Astrocyte (in vitro differentiated cells and primary cell): ENCODE measurements around the gene ADAM33. TPM values are rescaled to one million over a fixed set of nuclear protein-coding genes. Genes with fewer than 3 reads are reported as not detected.

Experiments
- DNase-seq: peaks from one replicate; pipeline ENCODE4 v3.0.0-alpha.2; 2010; ENCODE audit warnings: low read depth
- FAIRE-seq: peaks from 2 replicates; lab custom pipeline; 2011; peaks lifted over from hg19 to GRCh38; lab: Jason Lieb, UNC
- H2AFZ ChIP-seq: 2 replicates; pipeline ENCODE4 v1.6.0; 2012; ENCODE audit warnings: low read depth, low read length, inconsistent platforms
- H3K27ac ChIP-seq: 2 replicates; pipeline ENCODE4 v1.5.1; 2011; ENCODE audit warnings: low read depth, low read length, inconsistent platforms
- H3K27me3 ChIP-seq: 2 replicates; pipeline ENCODE4 v1.6.0; 2011; ENCODE audit warnings: low read length, inconsistent platforms; ENCODE audit not compliant: insufficient read depth
- H3K36me3 ChIP-seq: 2 replicates; pipeline ENCODE4 v1.5.1; 2011; ENCODE audit warnings: low read length, inconsistent platforms; ENCODE audit not compliant: insufficient read depth
- H3K4me1 ChIP-seq: 2 replicates; pipeline ENCODE4 v1.5.1; 2011; ENCODE audit warnings: low read length, inconsistent platforms; ENCODE audit not compliant: insufficient read depth
- H3K4me2 ChIP-seq: 2 replicates; pipeline ENCODE4 v1.6.0; 2012; ENCODE audit warnings: low read length, inconsistent platforms
- H3K4me3 ChIP-seq: 2 replicates; pipeline ENCODE4 v1.5.1; 2011; ENCODE audit warnings: low read depth, mild to moderate bottlenecking, low read length, inconsistent platforms; ENCODE audit not compliant: insufficient read depth
- H3K79me2 ChIP-seq: 2 replicates; pipeline ENCODE4 v1.6.0; 2012; ENCODE audit warnings: mild to moderate bottlenecking, low read length, inconsistent platforms; ENCODE audit not compliant: insufficient read depth
- H3K9ac ChIP-seq: 2 replicates; pipeline ENCODE4 v1.6.0; 2012; ENCODE audit warnings: mild to moderate bottlenecking, low read length, inconsistent platforms
- H3K9me3 ChIP-seq: 2 replicates; pipeline ENCODE4 v1.5.1; 2012; ENCODE audit warnings: low read depth, mild to moderate bottlenecking, low read length, inconsistent platforms; ENCODE audit not compliant: insufficient read depth
- H4K20me1 ChIP-seq: 2 replicates; pipeline ENCODE4 v1.6.0; 2012; ENCODE audit warnings: low read length, inconsistent platforms; ENCODE audit not compliant: insufficient read depth
- H3K27ac Mint-ChIP-seq: one replicate; pipeline ENCODE4 v1.8.0; 2021; ENCODE audit warnings: mild to moderate bottlenecking, mixed read lengths; ENCODE audit not compliant: unreplicated experiment
- H3K27me3 Mint-ChIP-seq: one replicate; pipeline ENCODE4 v1.8.0; 2021; ENCODE audit warnings: low read depth, mixed read lengths; ENCODE audit not compliant: unreplicated experiment
- H3K36me3 Mint-ChIP-seq: one replicate; pipeline ENCODE4 v1.8.0; 2021; ENCODE audit warnings: low read depth, mixed read lengths; ENCODE audit not compliant: unreplicated experiment
- H3K4me1 Mint-ChIP-seq: one replicate; pipeline ENCODE4 v1.8.0; 2021; ENCODE audit warnings: low read depth, mixed read lengths; ENCODE audit not compliant: unreplicated experiment
- H3K4me3 Mint-ChIP-seq: one replicate; pipeline ENCODE4 v1.8.0; 2021; ENCODE audit warnings: mild to moderate bottlenecking, moderate library complexity, mixed read lengths; ENCODE audit not compliant: unreplicated experiment
- H3K9me3 Mint-ChIP-seq: one replicate; pipeline ENCODE4 v1.8.0; 2021; ENCODE audit warnings: mild to moderate bottlenecking, mixed read lengths; ENCODE audit not compliant: unreplicated experiment
- EZH2 ChIP-seq: IDR thresholded peaks from 2 replicates; pipeline ENCODE4 v1.6.1; 2012; ENCODE audit warnings: mild to moderate bottlenecking, low read length, inconsistent platforms; ENCODE audit not compliant: insufficient read depth
- total RNA-seq: library from RNA; stranded (reverse); gene quantifications from 2 replicates; pipeline ENCODE4 v1.2.1, GENCODE V29; 2021
- TF ChIP-seq, protein P1 (sequence below): IDR thresholded peaks from 2 replicates; pipeline ENCODE4 v1.5.1; 2011; ENCODE audit warnings: low read depth, mild to moderate bottlenecking, inconsistent platforms, low read length, moderate library complexity; ENCODE audit not compliant: insufficient read depth

ADAM33 gene
- total RNA-seq, 1 donor from 2014 or later: 3.0 TPM

DNA sequence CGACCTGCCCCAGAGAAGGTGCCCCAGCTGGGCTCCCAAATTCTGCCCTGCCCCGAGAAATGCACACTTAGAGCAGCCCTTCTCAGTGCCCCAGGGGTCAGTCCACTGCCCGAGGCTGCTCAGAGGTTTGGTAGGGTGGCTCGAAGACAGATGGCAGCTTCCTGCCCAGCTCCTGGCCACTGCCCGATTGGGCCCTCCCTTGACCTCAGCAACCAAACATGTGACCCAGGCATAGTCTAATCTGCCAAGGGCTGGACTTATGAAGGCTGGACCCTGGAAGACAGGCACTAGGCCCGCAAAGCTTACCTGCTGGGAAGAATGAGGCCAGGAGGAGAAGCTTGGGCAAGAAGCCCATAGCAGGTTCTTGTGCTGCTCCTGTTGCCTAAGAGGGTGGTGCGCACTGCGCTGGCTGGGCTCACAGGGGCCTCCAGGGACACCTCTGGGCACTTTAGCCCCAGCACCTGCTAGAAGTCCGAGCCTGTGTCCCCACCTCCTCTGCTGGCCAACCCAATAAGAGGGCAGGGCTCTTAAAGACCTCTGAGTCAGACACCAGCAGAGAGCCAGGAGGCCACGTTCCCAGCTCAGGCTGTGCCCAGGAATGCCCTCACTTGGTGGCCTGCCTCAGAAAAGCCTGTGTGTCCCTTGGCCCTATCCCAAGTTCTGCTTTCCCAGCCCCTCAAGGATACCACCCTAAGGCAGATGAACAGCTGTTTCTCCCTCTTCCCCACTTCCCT is 25.1 kb upstream of the ADAM33 start:
- Histone ChIP-seq H3K9ac (no peak overlapping the region), H3K79me2 (no peaks in the 10 kb centered on the region), H3K4me1 (no peaks in the 10 kb centered on the region), H4K20me1 (no peaks in the 10 kb centered on the region), H2AFZ (no peak overlapping the region), H3K36me3 (no peaks in the 10 kb centered on the region), H3K9me3 (no peaks in the 10 kb centered on the region), H3K27ac (no peak overlapping the region), H3K4me3 (no peak overlapping the region), H3K27me3 (no peaks in the 10 kb centered on the region), H3K4me2 (no peak overlapping the region)
- Mint-ChIP-seq H3K4me1 (no peaks in the 10 kb centered on the region), H3K27me3 (peaks cover 31% of the 10 kb centered on the region), H3K27ac (no peak overlapping the region), H3K9me3 (no peaks in the 10 kb centered on the region), H3K4me3 (no peak overlapping the region), H3K36me3 (no peaks in the 10 kb centered on the region)
- no peak for TF ChIP-seq EZH2
- TF ChIP-seq, protein P1, sequence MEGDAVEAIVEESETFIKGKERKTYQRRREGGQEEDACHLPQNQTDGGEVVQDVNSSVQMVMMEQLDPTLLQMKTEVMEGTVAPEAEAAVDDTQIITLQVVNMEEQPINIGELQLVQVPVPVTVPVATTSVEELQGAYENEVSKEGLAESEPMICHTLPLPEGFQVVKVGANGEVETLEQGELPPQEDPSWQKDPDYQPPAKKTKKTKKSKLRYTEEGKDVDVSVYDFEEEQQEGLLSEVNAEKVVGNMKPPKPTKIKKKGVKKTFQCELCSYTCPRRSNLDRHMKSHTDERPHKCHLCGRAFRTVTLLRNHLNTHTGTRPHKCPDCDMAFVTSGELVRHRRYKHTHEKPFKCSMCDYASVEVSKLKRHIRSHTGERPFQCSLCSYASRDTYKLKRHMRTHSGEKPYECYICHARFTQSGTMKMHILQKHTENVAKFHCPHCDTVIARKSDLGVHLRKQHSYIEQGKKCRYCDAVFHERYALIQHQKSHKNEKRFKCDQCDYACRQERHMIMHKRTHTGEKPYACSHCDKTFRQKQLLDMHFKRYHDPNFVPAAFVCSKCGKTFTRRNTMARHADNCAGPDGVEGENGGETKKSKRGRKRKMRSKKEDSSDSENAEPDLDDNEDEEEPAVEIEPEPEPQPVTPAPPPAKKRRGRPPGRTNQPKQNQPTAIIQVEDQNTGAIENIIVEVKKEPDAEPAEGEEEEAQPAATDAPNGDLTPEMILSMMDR: no peak
- FAIRE-seq: no peak
- DNase-seq: no peak

DNA sequence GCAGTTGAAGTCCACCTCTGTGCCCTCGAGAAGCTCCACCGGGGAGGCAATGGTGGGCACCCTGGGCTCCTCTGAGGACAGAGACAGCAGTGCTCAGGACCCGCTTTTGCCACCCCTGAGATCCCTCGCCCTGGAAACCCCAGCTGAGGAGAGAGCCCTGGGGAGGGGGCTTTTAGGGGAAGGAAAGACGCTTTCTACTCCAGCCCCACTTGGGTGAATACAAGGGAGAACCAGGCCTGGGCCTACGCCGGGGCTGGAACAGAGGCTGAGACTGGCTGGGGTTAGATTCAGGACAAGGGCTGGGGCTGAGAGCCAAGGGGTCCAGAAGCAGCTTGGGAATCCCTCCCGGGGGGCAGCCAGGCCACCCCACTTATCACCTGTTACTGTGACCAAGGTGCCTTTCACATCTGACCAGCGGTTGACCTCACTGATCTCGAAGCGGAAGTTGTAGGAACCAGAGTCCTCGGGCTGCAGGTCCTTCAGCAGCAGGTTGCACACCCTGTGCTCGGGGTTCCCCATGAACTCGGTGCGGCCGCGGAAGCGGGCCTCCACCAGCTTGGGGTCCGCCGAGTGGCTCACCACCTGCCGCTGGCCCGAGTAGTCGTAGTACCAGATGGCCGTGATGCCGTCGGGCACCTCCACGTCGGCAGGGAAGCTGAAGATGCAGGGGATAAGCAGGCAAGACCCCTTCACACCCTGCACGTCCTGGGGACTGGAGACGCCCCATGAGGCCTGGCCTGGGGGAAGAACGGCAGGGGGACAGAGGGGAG is 24.3 kb upstream of the ADAM33 start:
- no peak overlapping the region for H3K4me2 ChIP-seq
- no peak overlapping the region for H3K4me3 ChIP-seq
- Mint-ChIP-seq H3K36me3 (no peaks in the 10 kb centered on the region), H3K27ac (no peak overlapping the region), H3K4me3 (no peak overlapping the region), H3K9me3 (no peaks in the 10 kb centered on the region), H3K4me1 (no peaks in the 10 kb centered on the region), H3K27me3 (peaks cover 33% of the 10 kb centered on the region)
- no peaks in the 10 kb centered on the region for H3K79me2 ChIP-seq
- no peak overlapping the region for H3K27ac ChIP-seq
- H3K4me1 ChIP-seq: no peaks in the 10 kb centered on the region
- no peaks in the 10 kb centered on the region for H3K9me3 ChIP-seq
- TF ChIP-seq, protein P1: no peak
- TF ChIP-seq EZH2: no peak
- no peaks in the 10 kb centered on the region for H4K20me1 ChIP-seq
- H2AFZ ChIP-seq: no peak overlapping the region
- H3K9ac ChIP-seq: no peak overlapping the region
- H3K27me3 ChIP-seq: no peaks in the 10 kb centered on the region
- FAIRE-seq (no peak), DNase-seq (no peak)
- H3K36me3 ChIP-seq: no peaks in the 10 kb centered on the region
